MM.1S (cell line): Measurements from ENCODE around the gene MRAS.

Source experiments
- DNase-seq: peaks from one replicate; pipeline ENCODE4 v3.0.0-alpha.2; 2015
- H2AFZ ChIP-seq: fragments of 300-600 bp; sonication (generic); 2 replicates; pipeline ENCODE4 v1.6.0; 2016; ENCODE audit warnings: antibody characterized with exemption, low read length
- H3F3A ChIP-seq: fragments of 300-600 bp; sonication (generic); 2 replicates; pipeline ENCODE4 v1.6.1; 2016; ENCODE audit warnings: mild to moderate bottlenecking, antibody characterized with exemption, low read length, moderate library complexity, mixed read lengths; ENCODE audit not compliant: insufficient read depth
- H3K27ac ChIP-seq: fragments of 300-600 bp; sonication (generic); 2 replicates; pipeline ENCODE4 v1.5.1; 2016; ENCODE audit warnings: mild to moderate bottlenecking, low read length
- H3K27me3 ChIP-seq: fragments of 300-600 bp; sonication (generic); replicated peaks from 2 replicates; pipeline ENCODE4 v1.6.0; 2016; ENCODE audit warnings: low read length; ENCODE audit not compliant: insufficient read depth
- H3K36me3 ChIP-seq: fragments of 300-600 bp; sonication (generic); replicated peaks from 2 replicates; pipeline ENCODE4 v1.6.1; 2016; ENCODE audit warnings: mild to moderate bottlenecking, low read length, mixed read lengths; ENCODE audit not compliant: insufficient read depth
- H3K4me1 ChIP-seq: fragments of 300-600 bp; sonication (generic); 2 replicates; pipeline ENCODE4 v1.6.1; 2016; ENCODE audit warnings: low read length, mixed read lengths
- H3K4me2 ChIP-seq: fragments of 300-600 bp; sonication (generic); 2 replicates; pipeline ENCODE4 v1.6.0; 2016; ENCODE audit warnings: low read depth, low read length
- H3K4me3 ChIP-seq: fragments of 300-600 bp; sonication (generic); 2 replicates; pipeline ENCODE4 v1.5.1; 2016; ENCODE audit warnings: low read length, mixed read lengths
- H3K79me2 ChIP-seq: fragments of 300-600 bp; sonication (generic); 2 replicates; pipeline ENCODE4 v1.6.1; 2016; ENCODE audit warnings: mixed run types, low read length, mixed read lengths
- H3K9ac ChIP-seq: fragments of 300-600 bp; sonication (generic); 2 replicates; pipeline ENCODE4 v1.6.1; 2016; ENCODE audit warnings: low read length, mixed read lengths
- H3K9me2 ChIP-seq: fragments of 300-600 bp; sonication (generic); replicated peaks from 2 replicates; pipeline ENCODE4 v1.6.1; 2016; ENCODE audit warnings: mild to moderate bottlenecking, low read length, mixed read lengths; ENCODE audit not compliant: insufficient read depth
- H3K9me3 ChIP-seq: fragments of 300-600 bp; sonication (generic); replicated peaks from 2 replicates; pipeline ENCODE4 v1.6.1; 2016; ENCODE audit warnings: mild to moderate bottlenecking, low read length, mixed read lengths; ENCODE audit not compliant: insufficient read depth
- H4K20me1 ChIP-seq: fragments of 300-600 bp; sonication (generic); 2 replicates; pipeline ENCODE4 v1.6.1; 2016; ENCODE audit warnings: mild to moderate bottlenecking, low read length, moderate library complexity, mixed read lengths; ENCODE audit not compliant: insufficient read depth
- CTCF ChIP-seq: fragments of 300-600 bp; sonication (generic); IDR thresholded peaks from 2 replicates; pipeline ENCODE4 v1.5.1; 2016; ENCODE audit warnings: antibody characterized with exemption, low read length, mixed read lengths
- EZH2 ChIP-seq: fragments of 300-600 bp; sonication (generic); optimal IDR thresholded peaks from 2 replicates; pipeline ENCODE3; 2017; ENCODE audit warnings: low read depth, mild to moderate bottlenecking, antibody characterized with exemption, low read length, mixed read lengths
- EZH2phosphoT487 ChIP-seq: fragments of 300-600 bp; sonication (generic); IDR thresholded peaks from 2 replicates; pipeline ENCODE4 v1.6.1; 2018; ENCODE audit warnings: antibody characterized with exemption, low read length

MRAS gene

GRCh38 chr3:138356730-138357405 is 8.5 kb downstream of the MRAS start:
- TF ChIP-seq CTCF = no peak
- TF ChIP-seq EZH2phosphoT487 = no peak
- TF ChIP-seq EZH2 = no peak
- no peak overlapping the region for H3K4me3 ChIP-seq
- H3K9me2 ChIP-seq = no peaks in the 10 kb centered on the region
- no peak overlapping the region for H2AFZ ChIP-seq
- H3K27ac ChIP-seq = no peak overlapping the region
- H3K27me3 ChIP-seq = no peaks in the 10 kb centered on the region
- no peaks in the 10 kb centered on the region for H3K79me2 ChIP-seq
- no peak overlapping the region for H3K9ac ChIP-seq
- no peaks in the 10 kb centered on the region for H4K20me1 ChIP-seq
- H3K4me1 ChIP-seq = no peaks in the 10 kb centered on the region
- H3K9me3 ChIP-seq = no peaks in the 10 kb centered on the region
- H3K4me2 ChIP-seq = no peak overlapping the region
- no peaks in the 10 kb centered on the region for H3F3A ChIP-seq
- no peaks in the 10 kb centered on the region for H3K36me3 ChIP-seq
- no peak for DNase-seq

DNA sequence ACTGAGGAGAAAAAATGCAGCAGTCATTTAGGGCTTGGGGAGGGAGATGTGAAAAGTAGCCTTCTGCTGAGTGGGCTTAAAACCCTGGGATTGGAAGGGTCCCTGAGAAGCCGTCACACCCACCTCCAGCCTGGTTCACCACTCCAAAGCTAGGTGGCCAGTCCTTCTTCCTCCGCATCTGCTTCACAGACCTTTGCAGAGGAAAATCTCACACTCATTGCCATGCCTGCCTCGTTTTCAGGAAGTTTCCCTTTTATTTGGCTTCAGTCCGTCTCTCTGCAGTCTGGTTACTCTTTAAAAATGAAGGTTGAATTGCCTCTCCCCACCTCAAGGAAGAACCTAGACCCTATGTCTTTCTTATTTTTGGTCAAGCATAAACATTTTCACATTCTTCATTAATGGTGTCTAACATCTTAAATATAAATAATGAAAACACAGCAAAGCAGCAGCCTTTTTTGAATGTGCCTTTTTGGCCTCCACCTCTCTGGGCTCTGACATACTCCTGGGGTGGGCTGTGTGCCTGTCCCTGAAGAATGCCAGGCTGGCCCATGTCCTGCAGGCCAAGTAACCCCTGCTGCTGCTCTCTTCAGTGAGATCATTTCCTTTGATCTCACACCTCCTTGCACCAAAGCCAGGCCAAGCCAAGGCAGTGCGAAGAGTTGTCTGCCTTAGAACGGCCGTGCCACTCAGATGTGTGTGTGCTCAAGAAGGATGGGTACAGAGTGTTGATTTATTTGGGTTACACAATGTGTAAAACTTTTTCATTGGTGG is 11.0 kb downstream of the MRAS start:
- H3K4me2 ChIP-seq = no peak overlapping the region
- H3F3A ChIP-seq = no peaks in the 10 kb centered on the region
- no peaks in the 10 kb centered on the region for H4K20me1 ChIP-seq
- no peaks in the 10 kb centered on the region for H3K27me3 ChIP-seq
- H3K9me3 ChIP-seq = no peaks in the 10 kb centered on the region
- H3K36me3 ChIP-seq = no peaks in the 10 kb centered on the region
- TF ChIP-seq EZH2 (no peak), EZH2phosphoT487 (no peak), CTCF (no peak)
- H3K4me3 ChIP-seq = no peak overlapping the region
- H3K79me2 ChIP-seq = no peaks in the 10 kb centered on the region
- no peak for DNase-seq
- no peak overlapping the region for H3K27ac ChIP-seq
- H2AFZ ChIP-seq = no peak overlapping the region
- H3K9me2 ChIP-seq = no peaks in the 10 kb centered on the region
- H3K4me1 ChIP-seq = no peaks in the 10 kb centered on the region
- H3K9ac ChIP-seq = no peak overlapping the region

DNA sequence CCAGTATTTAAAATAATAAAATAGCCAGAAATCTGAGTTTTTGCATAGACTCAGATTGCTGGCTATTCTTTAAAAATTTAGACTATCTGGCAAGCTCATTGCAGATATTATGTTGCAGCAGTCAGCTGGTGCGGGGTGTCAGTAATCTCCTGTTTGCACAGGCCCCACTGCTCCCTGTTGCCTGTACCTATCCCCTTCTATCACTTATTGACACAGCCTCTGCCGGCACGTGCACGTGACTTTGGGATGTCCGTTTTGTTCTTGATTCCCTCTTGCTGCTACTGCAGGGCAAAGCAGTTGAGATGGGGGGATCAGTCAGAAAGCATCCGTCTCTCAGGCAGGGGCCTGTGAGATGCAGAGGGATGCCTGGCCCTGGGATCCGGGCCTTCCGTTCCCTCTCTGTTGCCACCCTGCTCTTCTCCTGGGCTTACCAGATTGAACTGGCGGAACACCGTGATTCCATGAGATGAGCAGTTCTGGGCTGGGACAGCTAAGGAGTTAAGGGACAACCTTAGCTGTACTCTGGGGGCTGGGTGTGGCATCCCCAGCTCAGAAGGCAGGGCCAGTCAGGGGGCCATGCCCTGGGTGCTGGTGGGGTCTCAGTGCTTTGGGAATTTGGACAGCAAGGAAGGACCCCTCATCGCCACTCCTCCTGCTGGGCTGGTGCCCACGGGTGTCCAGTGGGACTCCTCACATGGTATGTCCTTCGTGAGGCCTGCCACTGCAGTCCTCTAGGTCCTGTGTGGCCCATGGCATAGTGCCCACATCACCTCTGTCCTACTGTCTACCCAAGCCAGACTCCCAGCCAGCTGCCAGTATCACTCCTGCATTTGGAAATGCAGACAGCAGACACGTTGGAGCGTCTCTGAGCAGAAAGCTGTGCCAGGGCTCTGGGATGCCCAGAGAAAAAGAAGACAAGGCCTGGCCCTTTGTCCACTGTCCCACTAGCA is 11.8 kb downstream of the MRAS start:
- H3K79me2 ChIP-seq = no peaks in the 10 kb centered on the region
- no peaks in the 10 kb centered on the region for H3K9me2 ChIP-seq
- H3K9me3 ChIP-seq = no peaks in the 10 kb centered on the region
- no peak overlapping the region for H3K4me2 ChIP-seq
- no peak overlapping the region for H3K27ac ChIP-seq
- no peak overlapping the region for H2AFZ ChIP-seq
- no peaks in the 10 kb centered on the region for H3F3A ChIP-seq
- H3K4me3 ChIP-seq = no peak overlapping the region
- DNase-seq = no peak
- H3K9ac ChIP-seq = no peak overlapping the region
- no peaks in the 10 kb centered on the region for H4K20me1 ChIP-seq
- H3K27me3 ChIP-seq = no peaks in the 10 kb centered on the region
- TF ChIP-seq EZH2 (no peak), CTCF (no peak), EZH2phosphoT487 (no peak)
- no peaks in the 10 kb centered on the region for H3K36me3 ChIP-seq
- H3K4me1 ChIP-seq = no peaks in the 10 kb centered on the region
